Hepatocyte (in vitro differentiated cells): Measurements from ENCODE around the gene NME3. TPM values are rescaled to one million over a fixed set of nuclear protein-coding genes. Genes with fewer than 3 reads are reported as not detected.

Experiments used
- DNase-seq: peaks from one replicate; pipeline ENCODE4 v3.0.0-alpha.2; 2016; ENCODE audit warnings: low spot score
- H2AFZ ChIP-seq: fragments of 200-600 bp; sonication (generic); 2 replicates; pipeline ENCODE4 v1.6.0; 2016; ENCODE audit warnings: antibody characterized with exemption, mild to moderate bottlenecking
- H3K27ac ChIP-seq: fragments of 200-600 bp; sonication (generic); 2 replicates; pipeline ENCODE4 v1.5.1; 2016; ENCODE audit warnings: mild to moderate bottlenecking
- H3K27me3 ChIP-seq: fragments of 200-600 bp; sonication (generic); 2 replicates; pipeline ENCODE4 v1.6.1; 2016
- H3K36me3 ChIP-seq: fragments of 200-600 bp; sonication (generic); replicated peaks from 2 replicates; pipeline ENCODE4 v1.5.1; 2016; ENCODE audit warnings: low read depth; ENCODE audit not compliant: insufficient read depth
- H3K4me1 ChIP-seq: fragments of 200-600 bp; sonication (generic); 2 replicates; pipeline ENCODE4 v1.5.1; 2016; ENCODE audit warnings: mild to moderate bottlenecking, moderate library complexity; ENCODE audit not compliant: insufficient read depth
- H3K4me2 ChIP-seq: fragments of 200-600 bp; sonication (generic); 2 replicates; pipeline ENCODE4 v1.6.0; 2016
- H3K4me3 ChIP-seq: fragments of 200-600 bp; sonication (generic); 2 replicates; pipeline ENCODE4 v1.5.1; 2016; ENCODE audit warnings: mild to moderate bottlenecking
- H3K79me2 ChIP-seq: fragments of 200-600 bp; sonication (generic); 2 replicates; pipeline ENCODE4 v1.6.0; 2017; ENCODE audit warnings: mild to moderate bottlenecking
- H3K9me2 ChIP-seq: fragments of 200-600 bp; sonication (generic); replicated peaks from 2 replicates; pipeline ENCODE4 v1.6.0; 2017; ENCODE audit warnings: mild to moderate bottlenecking; ENCODE audit not compliant: insufficient read depth
- H3K9me3 ChIP-seq: fragments of 200-600 bp; sonication (generic); 2 replicates; pipeline ENCODE4 v1.5.1; 2016; ENCODE audit warnings: low read depth, mild to moderate bottlenecking
- H4K20me1 ChIP-seq: fragments of 200-600 bp; sonication (generic); 2 replicates; pipeline ENCODE4 v1.6.0; 2016; ENCODE audit warnings: mild to moderate bottlenecking; ENCODE audit not compliant: insufficient read depth, poor library complexity, severe bottlenecking
- CTCF ChIP-seq: fragments of 200-600 bp; sonication (generic); IDR thresholded peaks from 2 replicates; pipeline ENCODE4 v1.5.1; 2016; ENCODE audit warnings: antibody characterized with exemption, mild to moderate bottlenecking; ENCODE audit not compliant: poor library complexity
- EZH2 ChIP-seq: fragments of 200-600 bp; sonication (generic); IDR thresholded peaks from 2 replicates; pipeline ENCODE4 v1.6.1; 2016; ENCODE audit warnings: antibody characterized with exemption, mild to moderate bottlenecking, borderline replicate concordance
- EZH2phosphoT487 ChIP-seq: fragments of 200-600 bp; sonication (generic); IDR thresholded peaks from one replicate; pipeline ENCODE4 v1.6.1; 2018; ENCODE audit warnings: antibody characterized with exemption, mild to moderate bottlenecking, low read depth, moderate library complexity; ENCODE audit not compliant: unreplicated experiment, severe bottlenecking
- WGBS: methylation state at CpG from one replicate; pipeline ENCODE4 v1.1.6; 2016; ENCODE audit warnings: low lambda C conversion rate; ENCODE audit errors: missing lambda C conversion rate; 5-methylcytosine and 5-hydroxymethylcytosine counted together
- polyA plus RNA-seq: library from polyadenylated mRNA; unstranded; fragments of >200 nt; fragmentation: Nextera tagmentation; extraction: Ambion mirVana; gene quantifications from 2 replicates; pipeline ENCODE4 v1.2.1, GENCODE V29; 2016
- total RNA-seq: library from RNA; depleted of rRNA; stranded (reverse); fragments of >200 nt; gene quantifications from 2 replicates; pipeline ENCODE4 v1.2.3, GENCODE V29; 2014

Gene NME3
- total and polyA plus RNA-seq, 2 experiments from 2014 or later = 34.8 to 86.6 TPM

GRCh38 chr16:1757714-1758461, 13.5 kb downstream of the NME3 start:
- no peaks in the 10 kb centered on the region for H3K9me3 ChIP-seq
- no peak overlapping the region for H3K27ac ChIP-seq
- no peaks in the 10 kb centered on the region for H3K27me3 ChIP-seq
- DNase-seq = no peak
- H3K36me3 ChIP-seq = no peaks in the 10 kb centered on the region
- peaks cover under 1% of the 10 kb centered on the region for H4K20me1 ChIP-seq
- no peaks in the 10 kb centered on the region for H3K9me2 ChIP-seq
- TF ChIP-seq CTCF = no peak
- no peak for TF ChIP-seq EZH2
- no peak for TF ChIP-seq EZH2phosphoT487
- H3K4me1 ChIP-seq = peaks cover 9% of the 10 kb centered on the region
- 83% methylated on average over 36 of the region's 37 CpGs for WGBS
- peak overlapping the region; percentile 59 for H3K4me2 ChIP-seq
- no peak overlapping the region for H3K4me3 ChIP-seq
- H3K79me2 ChIP-seq = no peaks in the 10 kb centered on the region
- no peak overlapping the region for H2AFZ ChIP-seq

GRCh38 chr16:1754204-1754603, 17.1 kb downstream of the NME3 start:
- no peak overlapping the region for H3K4me2 ChIP-seq
- H3K79me2 ChIP-seq = no peaks in the 10 kb centered on the region
- WGBS = 97% methylated on average over 12 of the region's 12 CpGs
- no peak overlapping the region for H3K4me3 ChIP-seq
- no peak overlapping the region for H2AFZ ChIP-seq
- no peaks in the 10 kb centered on the region for H3K9me3 ChIP-seq
- H3K36me3 ChIP-seq = no peaks in the 10 kb centered on the region
- peaks cover 9% of the 10 kb centered on the region for H3K4me1 ChIP-seq
- no peak for TF ChIP-seq EZH2phosphoT487
- no peak for TF ChIP-seq CTCF
- no peak for TF ChIP-seq EZH2
- no peaks in the 10 kb centered on the region for H3K27me3 ChIP-seq
- no peak overlapping the region for H3K27ac ChIP-seq
- H4K20me1 ChIP-seq = no peaks in the 10 kb centered on the region
- H3K9me2 ChIP-seq = no peaks in the 10 kb centered on the region
- DNase-seq = no peak

DNA sequence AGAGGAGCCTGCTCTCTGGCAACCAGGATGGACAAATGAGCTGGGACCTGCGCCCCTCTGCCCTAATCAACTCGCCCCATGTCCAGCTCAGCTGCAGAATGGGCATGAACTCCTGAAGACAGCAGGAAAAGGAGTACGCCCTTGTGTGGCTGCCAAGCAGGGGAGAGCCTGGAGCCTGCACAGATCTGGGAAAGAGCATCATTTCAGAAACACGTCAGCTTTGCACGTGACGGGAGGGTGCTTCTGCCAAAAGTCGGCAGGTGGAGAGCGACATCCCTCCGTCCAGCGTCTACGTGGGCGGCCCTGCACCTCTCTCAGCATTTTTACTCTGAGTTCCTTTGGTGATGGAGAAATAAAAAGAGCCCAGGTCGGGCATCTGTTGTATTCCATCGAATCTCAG, 18.5 kb downstream of the NME3 start:
- H3K9me3 ChIP-seq = no peaks in the 10 kb centered on the region
- 98% methylated on average over 14 of the region's 14 CpGs for WGBS
- TF ChIP-seq EZH2phosphoT487 (no peak), EZH2 (no peak), CTCF (no peak)
- no peaks in the 10 kb centered on the region for H3K79me2 ChIP-seq
- no peak overlapping the region for H2AFZ ChIP-seq
- no peak overlapping the region for H3K27ac ChIP-seq
- H3K9me2 ChIP-seq = no peaks in the 10 kb centered on the region
- no peak overlapping the region for H3K4me3 ChIP-seq
- no peaks in the 10 kb centered on the region for H3K36me3 ChIP-seq
- no peaks in the 10 kb centered on the region for H4K20me1 ChIP-seq
- H3K27me3 ChIP-seq = no peaks in the 10 kb centered on the region
- H3K4me2 ChIP-seq = no peak overlapping the region
- no peak for DNase-seq
- peaks cover 6% of the 10 kb centered on the region for H3K4me1 ChIP-seq
